Measurements from ENCODE around the gene NCKIPSD.
"Not testable (repeated sequence)": the region's sequence is repeated elsewhere in the genome, so short reads cannot be mapped to it uniquely, and the experiment has no call there.

Gene NCKIPSD

GRCh38 chr3:48685603-48686511 lies at the start of gene NCKIPSD:
Gene NCKIPSD (minus strand): TSS chr3:48685915. CDS start chr3:48685807, 108 bp downstream.
- peak; percentile 79 for DNase-seq

- not testable (repeated sequence) for DNase-seq
These were observed 49.5 kb upstream of the NCKIPSD start for GRCh38 chr3:48735075-48735767.

- not testable (repeated sequence) for DNase-seq
These were observed 48.8 kb upstream of the NCKIPSD start for GRCh38 chr3:48734541-48734940.

GRCh38 chr3:48733752-48734518 lies 48.2 kb upstream of the NCKIPSD start:
- not testable (repeated sequence) for DNase-seq

GRCh38 chr3:48727511-48727910 lies 41.8 kb upstream of the NCKIPSD start:
- DNase-seq, result no peak

- not testable (repeated sequence) for DNase-seq
These were observed 39.6 kb upstream of the NCKIPSD start for GRCh38 chr3:48725185-48725855.

GRCh38 chr3:48723725-48724124 lies 38.0 kb upstream of the NCKIPSD start:
- no peak for DNase-seq

GRCh38 chr3:48723293-48723692 lies 37.6 kb upstream of the NCKIPSD start:
- not testable (repeated sequence) for DNase-seq

- DNase-seq, result peak; percentile 98
These were observed 31.4 kb upstream of the NCKIPSD start, which contains the start of gene IP6K2 for GRCh38 chr3:48716982-48717746. Gene IP6K2 (minus strand): TSS chr3:48717221. CDS start chr3:48695291, 21,930 bp downstream.

DNA sequence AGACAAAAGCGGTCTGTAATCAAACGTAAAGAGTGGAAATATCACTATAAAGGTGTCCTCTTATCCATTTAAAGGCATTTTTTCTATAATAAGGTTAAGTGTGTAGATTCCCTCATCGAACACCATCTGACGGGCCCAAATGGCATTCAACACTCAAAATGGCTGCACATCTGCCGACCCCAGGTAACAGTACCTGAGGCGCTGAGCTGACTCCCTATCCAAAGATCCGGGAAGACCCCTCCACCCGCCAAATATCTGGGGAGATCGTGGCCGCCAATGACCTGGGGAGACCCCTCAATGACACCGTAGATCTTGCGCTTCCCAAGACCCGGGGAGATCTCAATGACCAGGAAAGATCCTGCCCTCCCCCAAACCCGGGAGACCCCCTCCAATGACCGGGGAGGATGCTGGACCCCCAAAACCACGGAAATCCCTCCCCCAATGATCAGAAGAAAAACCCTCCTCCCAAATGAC lies 30.8 kb upstream of the NCKIPSD start:
- DNase-seq, result no peak

- DNase-seq, result peak; percentile 50
These were observed 29.6 kb upstream of the NCKIPSD start for GRCh38 chr3:48715174-48715800.

DNA sequence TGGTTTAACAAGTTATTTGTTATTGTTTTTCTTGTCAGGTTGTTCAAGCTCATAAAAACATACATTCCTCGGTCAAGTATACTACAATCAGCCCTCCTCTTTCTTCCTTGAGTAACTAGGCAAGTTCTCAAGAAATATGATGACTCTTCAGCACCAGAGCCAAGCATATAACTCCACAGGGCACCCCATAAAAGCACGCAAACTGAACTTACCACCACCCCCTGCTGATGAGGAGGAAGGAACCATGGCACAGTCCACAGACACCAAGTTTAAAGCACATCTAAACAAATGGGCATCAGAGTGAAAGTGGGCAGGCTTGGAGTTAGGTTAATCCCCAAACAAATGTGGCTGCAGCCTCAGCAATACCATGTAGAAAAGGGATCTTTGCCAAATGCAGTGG lies 26.0 kb upstream of the NCKIPSD start:
- no peak for DNase-seq

DNA sequence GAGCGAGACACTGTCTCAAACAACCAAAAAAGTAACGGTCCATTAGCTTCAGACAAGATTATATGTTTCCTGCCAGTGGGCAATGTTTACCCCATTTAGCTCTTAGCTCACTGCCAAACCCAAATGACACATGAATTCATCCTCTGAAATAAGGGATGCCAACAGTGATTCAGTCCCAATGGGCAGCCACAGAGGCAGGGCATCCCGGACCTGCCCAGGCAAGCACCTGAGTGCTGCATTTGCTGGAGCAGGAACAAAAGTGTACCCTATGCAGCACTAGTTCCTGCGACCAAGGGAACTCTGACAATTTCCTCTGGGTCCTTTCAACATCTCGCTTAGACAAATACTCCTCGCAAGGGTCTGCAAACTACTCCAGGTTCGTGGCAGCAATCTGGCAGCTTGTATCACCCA lies 23.3 kb upstream of the NCKIPSD start:
- no peak for DNase-seq

- DNase-seq, result peak; percentile 30
These were observed 22.8 kb upstream of the NCKIPSD start for GRCh38 chr3:48708481-48708889.

GRCh38 chr3:48707157-48707556 lies 21.4 kb upstream of the NCKIPSD start:
- no peak for DNase-seq

DNA sequence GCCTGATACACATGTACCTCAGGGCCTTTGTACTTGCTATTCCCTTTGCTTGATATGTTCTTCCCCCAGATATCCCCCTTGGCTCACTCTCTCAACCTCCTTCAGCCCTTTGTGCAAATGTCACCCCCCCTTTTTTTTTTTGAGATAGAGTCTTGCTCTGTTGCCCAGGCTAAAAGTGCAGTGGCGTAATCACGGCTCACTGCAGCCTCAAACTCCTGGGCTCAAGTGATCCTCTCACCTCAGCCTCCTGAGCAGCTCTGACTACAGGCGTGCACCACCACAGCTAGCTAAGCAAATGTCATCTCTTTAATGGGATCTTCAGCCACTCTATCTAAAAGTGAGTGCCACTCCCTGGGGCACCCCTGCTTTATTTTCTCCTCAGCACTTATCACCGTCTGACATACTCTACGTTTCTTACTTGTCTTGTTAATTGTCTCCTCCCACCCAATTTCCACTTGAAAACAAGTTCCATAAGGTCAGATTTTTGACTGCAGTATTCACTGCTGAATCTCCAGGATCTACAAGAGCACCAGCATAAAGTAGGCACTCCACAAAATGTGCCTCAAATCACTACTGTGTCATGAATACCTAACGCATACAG lies 16.7 kb upstream of the NCKIPSD start:
- DNase-seq, result no peak

DNA sequence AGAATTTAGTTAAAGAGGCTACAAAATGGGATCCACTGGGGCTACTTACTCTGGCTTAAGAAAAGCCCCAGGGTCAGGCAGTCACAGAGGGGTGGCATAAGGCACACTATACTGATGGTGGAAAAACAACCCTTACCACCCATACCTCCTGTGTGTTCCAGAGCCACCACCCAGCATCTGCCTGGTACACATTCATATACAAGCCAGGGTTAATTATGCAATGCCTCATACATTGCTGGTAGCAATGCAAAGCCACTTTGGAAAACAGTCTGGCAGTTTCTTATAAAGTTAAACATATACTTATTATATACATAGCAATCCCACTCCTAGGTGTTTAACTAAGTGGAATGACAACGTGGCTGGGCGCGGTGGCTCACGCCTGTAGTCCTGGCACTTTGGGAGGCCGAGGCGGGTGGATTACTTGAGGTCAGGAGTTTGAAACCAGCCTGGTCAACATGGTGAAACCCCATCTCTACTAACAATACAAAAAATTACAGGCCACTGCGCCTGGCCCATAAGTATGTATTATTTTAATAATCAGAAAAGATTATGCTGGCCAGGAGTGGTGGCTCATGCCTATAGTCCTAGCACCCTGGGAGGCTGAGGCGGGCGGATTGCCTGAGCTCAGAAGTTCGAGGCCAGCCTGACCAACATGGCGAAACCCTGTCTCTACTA lies 15.2 kb upstream of the NCKIPSD start:
- no peak for DNase-seq

DNA sequence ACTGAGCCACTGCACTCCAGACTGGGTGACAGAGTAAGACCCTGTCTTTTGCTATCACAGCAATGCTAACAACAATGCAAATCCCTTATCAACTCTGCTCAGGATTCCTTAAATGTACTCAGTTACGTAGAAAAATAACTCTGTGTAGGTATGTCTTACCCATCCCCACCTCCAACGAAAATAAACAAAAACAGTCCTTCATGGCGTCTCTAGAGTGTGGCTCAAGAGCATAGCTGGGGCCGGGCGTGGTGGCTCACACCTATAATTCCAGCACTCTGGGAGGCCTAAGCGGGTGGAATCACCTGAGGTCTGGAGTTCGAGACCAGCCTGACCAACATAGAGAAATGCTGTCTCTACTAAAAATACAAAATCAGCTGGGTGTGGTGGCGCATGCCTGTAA lies 13.2 kb upstream of the NCKIPSD start:
- DNase-seq, result no peak

DNA sequence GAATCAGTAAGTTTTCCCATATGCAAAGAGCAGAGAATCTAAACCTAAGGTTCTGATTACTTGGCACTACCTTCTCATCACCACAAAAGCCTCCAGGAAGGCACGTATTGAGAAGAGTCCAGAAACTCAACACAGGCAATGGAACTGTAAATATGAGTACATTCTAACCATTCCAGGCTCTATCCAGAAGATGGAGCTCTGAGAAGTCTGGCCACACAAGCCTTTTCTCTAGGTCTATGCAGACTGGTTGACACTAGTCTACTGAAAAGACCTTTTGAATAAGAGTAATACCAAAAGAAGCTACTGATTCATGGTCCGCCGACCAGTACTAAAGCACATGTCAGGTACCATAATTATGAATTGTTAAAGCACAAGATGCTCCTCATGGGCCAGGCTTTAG lies 12.2 kb upstream of the NCKIPSD start:
- no peak for DNase-seq

DNA sequence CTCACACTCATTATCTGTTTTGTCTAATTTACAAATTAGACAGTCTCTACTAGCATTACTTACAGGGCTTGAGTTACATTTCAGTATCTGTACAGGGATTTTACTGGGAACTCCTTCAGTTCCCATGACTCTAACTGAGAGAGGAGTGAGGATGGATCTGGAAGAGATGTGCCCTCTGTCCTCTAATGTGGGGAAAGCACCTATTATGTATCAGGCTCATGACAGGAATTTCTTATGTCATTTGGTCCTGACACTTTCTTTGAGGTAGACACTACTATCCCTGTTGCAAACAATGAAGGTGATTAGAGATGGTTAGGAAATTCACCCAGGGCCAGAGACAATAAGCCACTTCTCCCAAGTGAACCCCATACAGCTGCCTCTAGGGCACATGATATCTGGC lies 10.9 kb upstream of the NCKIPSD start:
- no peak for DNase-seq
